GM21619 (cell line): ENCODE data around the gene UNC5A.

Source experiments
- ATAC-seq: cut with Tn5 transposase; IDR thresholded peaks from one replicate; pipeline ENCODE4 v1.9.1; 2021; ENCODE audit not compliant: unreplicated experiment

UNC5A gene

GRCh38 chr5:176877793-176878331 is 67.5 kb downstream of the UNC5A start:
- ATAC-seq: no peak

- no peak for ATAC-seq
Observed at GRCh38 chr5:176878463-176878862, 68.1 kb downstream of the UNC5A start.

- ATAC-seq: no peak
Observed at GRCh38 chr5:176878906-176879662, 68.7 kb downstream of the UNC5A start.

GRCh38 chr5:176879663-176880361 is 69.5 kb downstream of the UNC5A start:
- no peak for ATAC-seq

GRCh38 chr5:176880366-176881020 is 70.1 kb downstream of the UNC5A start:
- ATAC-seq: no peak

GRCh38 chr5:176881021-176881749 is 70.8 kb downstream of the UNC5A start:
- no peak for ATAC-seq

- no peak for ATAC-seq
Observed at GRCh38 chr5:176881816-176882566, 71.6 kb downstream of the UNC5A start.

- ATAC-seq: no peak
Observed at GRCh38 chr5:176882567-176882903, 72.2 kb downstream of the UNC5A start.

GRCh38 chr5:176883700-176884570 is 73.6 kb downstream of the UNC5A start:
- no peak for ATAC-seq

GRCh38 chr5:176884571-176884890 is 74.2 kb downstream of the UNC5A start:
- ATAC-seq: no peak

GRCh38 chr5:176886336-176887251 is 76.2 kb downstream of the UNC5A start:
- ATAC-seq: no peak

GRCh38 chr5:176887252-176887849 is 77.0 kb downstream of the UNC5A start:
- no peak for ATAC-seq

GRCh38 chr5:176888016-176888864 is 77.9 kb downstream of the UNC5A start:
- ATAC-seq: no peak

GRCh38 chr5:176888865-176889165 is 78.5 kb downstream of the UNC5A start:
- ATAC-seq: no peak

GRCh38 chr5:176889321-176890280 is 79.2 kb downstream of the UNC5A start:
- no peak for ATAC-seq
